ENCODE results near the gene NPHP4.

DNA sequence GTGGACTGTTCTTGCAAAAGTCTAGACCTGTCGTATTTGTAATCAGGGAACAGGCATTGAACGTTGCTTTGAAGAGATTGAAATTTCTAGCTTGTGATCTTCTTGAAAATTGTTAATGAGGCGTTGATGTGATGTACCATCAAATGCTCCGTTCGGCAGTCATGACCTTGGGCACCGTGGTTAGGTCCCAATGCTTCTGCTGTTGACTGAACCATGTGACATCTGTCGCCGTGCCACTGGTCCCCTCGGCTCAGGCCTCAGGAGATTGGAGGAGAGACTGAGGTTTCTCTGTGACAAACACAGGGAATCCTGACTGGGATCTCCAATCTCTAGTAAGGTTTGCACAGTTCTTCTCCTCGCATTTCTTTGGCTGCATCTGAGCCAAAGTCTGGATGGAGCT lies 35.4 kb upstream of the NPHP4 start:
- TF ChIP-seq, protein P1, sequence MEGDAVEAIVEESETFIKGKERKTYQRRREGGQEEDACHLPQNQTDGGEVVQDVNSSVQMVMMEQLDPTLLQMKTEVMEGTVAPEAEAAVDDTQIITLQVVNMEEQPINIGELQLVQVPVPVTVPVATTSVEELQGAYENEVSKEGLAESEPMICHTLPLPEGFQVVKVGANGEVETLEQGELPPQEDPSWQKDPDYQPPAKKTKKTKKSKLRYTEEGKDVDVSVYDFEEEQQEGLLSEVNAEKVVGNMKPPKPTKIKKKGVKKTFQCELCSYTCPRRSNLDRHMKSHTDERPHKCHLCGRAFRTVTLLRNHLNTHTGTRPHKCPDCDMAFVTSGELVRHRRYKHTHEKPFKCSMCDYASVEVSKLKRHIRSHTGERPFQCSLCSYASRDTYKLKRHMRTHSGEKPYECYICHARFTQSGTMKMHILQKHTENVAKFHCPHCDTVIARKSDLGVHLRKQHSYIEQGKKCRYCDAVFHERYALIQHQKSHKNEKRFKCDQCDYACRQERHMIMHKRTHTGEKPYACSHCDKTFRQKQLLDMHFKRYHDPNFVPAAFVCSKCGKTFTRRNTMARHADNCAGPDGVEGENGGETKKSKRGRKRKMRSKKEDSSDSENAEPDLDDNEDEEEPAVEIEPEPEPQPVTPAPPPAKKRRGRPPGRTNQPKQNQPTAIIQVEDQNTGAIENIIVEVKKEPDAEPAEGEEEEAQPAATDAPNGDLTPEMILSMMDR (IDR thresholded peaks at IDR 0.05): no peak
- TF ChIP-seq POLR2A (IDR thresholded peaks at IDR 0.05): no peak
